ENCODE results near the gene ELF1.

- no peak for TF ChIP-seq CTCF (conservative IDR thresholded peaks at IDR 0.05 in 1 of 2, IDR thresholded peaks at IDR 0.05 in 1 of 2; ENCODE audit: low read depth in 1 of 2, low read length in 2 of 2)
- TF ChIP-seq EZH2 (IDR thresholded peaks at IDR 0.05; ENCODE audit: low read length, missing control alignments): no peak
These were observed 34.3 kb upstream of the ELF1 start for GRCh38 chr13:41053384-41053826.

All from fibroblast of lung (primary cell).